ENCODE results near the gene FJX1.

Gene FJX1

GRCh38 chr11:35617687-35618496 is at the start of gene FJX1:
FJX1 (plus strand) TSS chr11:35618460; CDS start chr11:35618637, 177 bp downstream.
- no peak for DNase-seq

GRCh38 chr11:35571696-35572095 is 46.6 kb upstream of the FJX1 start:
- DNase-seq: no peak

GRCh38 chr11:35579557-35580396 is 38.5 kb upstream of the FJX1 start:
- no peak for DNase-seq

- DNase-seq: no peak
Measured at GRCh38 chr11:35580397-35580781, 37.9 kb upstream of the FJX1 start.

GRCh38 chr11:35582033-35582432 is 36.2 kb upstream of the FJX1 start:
- DNase-seq: no peak

GRCh38 chr11:35583126-35583525 is 35.1 kb upstream of the FJX1 start:
- DNase-seq: no peak

GRCh38 chr11:35583843-35584242 is 34.4 kb upstream of the FJX1 start:
- no peak for DNase-seq

GRCh38 chr11:35584321-35584720 is 33.9 kb upstream of the FJX1 start:
- DNase-seq: no peak

- DNase-seq: no peak
Measured at GRCh38 chr11:35585416-35585815, 32.8 kb upstream of the FJX1 start.

- no peak for DNase-seq
Measured at GRCh38 chr11:35586222-35586621, 32.0 kb upstream of the FJX1 start.

GRCh38 chr11:35587972-35588371 is 30.3 kb upstream of the FJX1 start:
- no peak for DNase-seq

GRCh38 chr11:35588627-35589026 is 29.6 kb upstream of the FJX1 start:
- no peak for DNase-seq

GRCh38 chr11:35589281-35589680 is 29.0 kb upstream of the FJX1 start:
- no peak for DNase-seq

GRCh38 chr11:35590412-35590811 is 27.8 kb upstream of the FJX1 start:
- no peak for DNase-seq

GRCh38 chr11:35593143-35593542 is 25.1 kb upstream of the FJX1 start:
- no peak for DNase-seq

GRCh38 chr11:35594680-35595079 is 23.6 kb upstream of the FJX1 start:
- DNase-seq: no peak

GRCh38 chr11:35598254-35599125 is 19.8 kb upstream of the FJX1 start:
- DNase-seq: no peak

- DNase-seq: no peak
Measured at GRCh38 chr11:35600331-35600838, 17.9 kb upstream of the FJX1 start.

- no peak for DNase-seq
Measured at GRCh38 chr11:35602160-35602793, 16.0 kb upstream of the FJX1 start.

- no peak for DNase-seq
Measured at GRCh38 chr11:35602979-35603378, 15.3 kb upstream of the FJX1 start.

- DNase-seq: no peak
Measured at GRCh38 chr11:35605706-35606105, 12.6 kb upstream of the FJX1 start.

- DNase-seq: no peak
Measured at GRCh38 chr11:35606206-35606605, 12.1 kb upstream of the FJX1 start.
